Naive B cell (primary cell): ENCODE measurements around the gene MN1. TPM values are rescaled to one million over a fixed set of nuclear protein-coding genes. Genes with fewer than 3 reads are reported as not detected.

Experiments used
- ATAC-seq, 2 donors: fragments of 150-1000 bp; cut with Tn5 transposase; 2 replicates each; pipeline ENCODE4 v1.10.0; 2021; ENCODE audit warnings: low read depth in 2 of 2, mild to moderate bottlenecking in 2 of 2, moderate library complexity in 2 of 2
- DNase-seq: peaks from one replicate; pipeline ENCODE4 v3.0.0; 2022
- H3K27ac Mint-ChIP-seq, 6 donors: one replicate each; pipeline ENCODE4 v1.8.0; 2020 to 2022; ENCODE audit warnings: mild to moderate bottlenecking in 6 of 6, mixed read lengths in 6 of 6, moderate library complexity in 5 of 6, inconsistent platforms in 2 of 6
- H3K27me3 Mint-ChIP-seq, 3 donors: one replicate each; pipeline ENCODE4 v1.8.0; 2021 to 2022; ENCODE audit warnings: mixed read lengths in 3 of 3, mild to moderate bottlenecking in 1 of 3
- H3K36me3 Mint-ChIP-seq, 2 donors: one replicate each; pipeline ENCODE4 v1.8.0; 2020 to 2022; ENCODE audit warnings: mixed read lengths in 2 of 2, inconsistent platforms in 1 of 2, mild to moderate bottlenecking in 1 of 2
- H3K4me1 Mint-ChIP-seq, 3 donors: one replicate each; pipeline ENCODE4 v1.8.0; 2020 to 2022; ENCODE audit warnings: mixed read lengths in 3 of 3, inconsistent platforms in 1 of 3, mild to moderate bottlenecking in 1 of 3, moderate library complexity in 1 of 3
- H3K4me3 Mint-ChIP-seq, 8 donors: one replicate each; pipeline ENCODE4 v1.8.0; 2020 to 2022; ENCODE audit warnings: mild to moderate bottlenecking in 8 of 8, mixed read lengths in 8 of 8, moderate library complexity in 8 of 8, inconsistent platforms in 2 of 8
- H3K9me3 Mint-ChIP-seq, 7 donors: one replicate each; pipeline ENCODE4 v1.8.0; 2020 to 2022; ENCODE audit warnings: mixed read lengths in 7 of 7, mild to moderate bottlenecking in 5 of 7, inconsistent platforms in 2 of 7, moderate library complexity in 1 of 7
- polyA plus RNA-seq, 6 donors: library from polyadenylated mRNA; unstranded; fragments of 300-500 nt; fragmentation: Illumina TruSeq; gene quantifications; one replicate each; pipeline ENCODE4 v1.2.3, GENCODE V29; 2021; ENCODE audit warnings: low read depth in 6 of 6

Gene MN1
- polyA plus RNA-seq, 6 donors from 2014 or later: not detected

GRCh38 chr22:27706489-27706888 is 95.1 kb downstream of the MN1 start:
- DNase-seq: no peak
- H3K36me3 Mint-ChIP-seq: no peaks in the 10 kb centered on the region

GRCh38 chr22:27705408-27706080 is 96.0 kb downstream of the MN1 start:
- H3K36me3 Mint-ChIP-seq: no peaks in the 10 kb centered on the region
- H3K4me1 Mint-ChIP-seq: no peaks in the 10 kb centered on the region

More at GRCh38 chr22:27706489-27706888, 95.1 kb downstream of the MN1 start:
- no peak for ATAC-seq
- peaks cover 3 to 18% (median 15%) of the 10 kb centered on the region in 3 donors for H3K27me3 Mint-ChIP-seq
- H3K4me3 Mint-ChIP-seq: no peak overlapping the region
- no peak overlapping the region for H3K27ac Mint-ChIP-seq
- H3K9me3 Mint-ChIP-seq: peaks cover 2 to 14% (median 7%) of the 10 kb centered on the region in 7 donors
- no peaks in the 10 kb centered on the region for H3K4me1 Mint-ChIP-seq

DNA sequence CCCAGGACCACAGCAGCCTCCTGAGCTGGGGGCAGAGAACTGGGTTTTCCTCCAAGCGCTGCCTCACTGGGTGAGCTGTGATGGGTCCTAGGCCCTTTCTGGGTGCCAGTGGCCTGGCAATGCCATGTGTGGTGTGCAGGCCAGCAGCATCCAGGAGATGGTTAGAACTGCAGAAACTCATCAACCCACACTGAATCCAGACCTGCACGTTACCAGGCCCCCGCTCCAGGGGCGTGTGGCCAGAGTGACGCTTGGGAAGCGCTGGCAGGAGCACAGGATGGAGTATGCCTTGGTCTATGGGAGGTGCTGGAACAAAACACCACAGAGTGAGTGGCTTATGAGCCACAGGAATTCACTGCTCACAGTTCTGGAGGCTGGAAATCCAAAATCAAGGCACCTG is 97.0 kb downstream of the MN1 start:
- ATAC-seq: no peak
- peaks cover 0 to 5% (median 3%) of the 10 kb centered on the region in 3 donors for H3K27me3 Mint-ChIP-seq
- peaks cover 0 to 13% (median 7%) of the 10 kb centered on the region in 7 donors for H3K9me3 Mint-ChIP-seq

More at GRCh38 chr22:27705408-27706080, 96.0 kb downstream of the MN1 start:
- DNase-seq: no peak
- no peak for ATAC-seq
- no peak overlapping the region for H3K4me3 Mint-ChIP-seq
- H3K27me3 Mint-ChIP-seq: peaks cover 3 to 14% (median 8%) of the 10 kb centered on the region in 3 donors
- no peak overlapping the region for H3K27ac Mint-ChIP-seq
- H3K9me3 Mint-ChIP-seq: peaks cover 2 to 15% (median 7%) of the 10 kb centered on the region in 7 donors

DNA sequence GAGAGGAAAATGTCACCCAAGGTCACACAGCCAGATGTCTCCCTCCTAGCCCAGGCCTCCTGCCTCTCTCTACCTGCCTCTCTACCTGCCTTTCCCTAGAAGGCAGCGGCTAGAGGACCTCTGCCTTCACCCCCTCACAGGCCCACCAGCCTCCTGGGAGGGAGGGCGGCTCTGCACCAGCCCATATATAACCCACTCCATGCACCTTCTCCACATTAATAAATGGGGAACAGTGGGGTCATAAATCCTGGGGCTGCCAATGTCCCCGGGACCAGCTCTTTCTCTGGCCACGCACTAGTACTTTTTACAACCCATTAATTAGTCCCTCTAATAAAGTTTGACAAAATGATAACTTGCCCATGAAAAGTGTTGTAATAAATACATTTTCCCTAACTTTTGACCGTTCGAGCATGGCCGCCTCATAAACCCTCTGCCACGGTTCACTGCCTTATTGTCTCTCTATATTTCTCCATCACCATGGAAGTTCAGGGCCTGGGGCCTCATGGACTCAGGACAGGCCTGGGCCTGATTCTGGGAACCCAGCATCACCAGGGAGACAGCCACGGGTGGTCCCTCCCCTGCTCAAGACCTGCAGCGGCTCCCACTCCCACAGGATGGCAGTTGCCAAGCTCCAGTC is 102.1 kb downstream of the MN1 start:
- Mint-ChIP-seq H3K27me3 (no peaks in the 10 kb centered on the region), H3K9me3 (peaks cover 9 to 24% (median 17%) of the 10 kb centered on the region in 7 donors), H3K27ac (no peak overlapping the region), H3K36me3 (peaks cover 0 to 8% of the 10 kb centered on the region in 2 donors), H3K4me1 (no peaks in the 10 kb centered on the region), H3K4me3 (no peak overlapping the region)
- DNase-seq (no peak), ATAC-seq (no peak)

More for the DNA sequence above, 97.0 kb downstream of the MN1 start:
- Mint-ChIP-seq H3K27ac (no peak overlapping the region), H3K36me3 (no peaks in the 10 kb centered on the region), H3K4me3 (no peak overlapping the region), H3K4me1 (no peaks in the 10 kb centered on the region)
- no peak for DNase-seq

DNA sequence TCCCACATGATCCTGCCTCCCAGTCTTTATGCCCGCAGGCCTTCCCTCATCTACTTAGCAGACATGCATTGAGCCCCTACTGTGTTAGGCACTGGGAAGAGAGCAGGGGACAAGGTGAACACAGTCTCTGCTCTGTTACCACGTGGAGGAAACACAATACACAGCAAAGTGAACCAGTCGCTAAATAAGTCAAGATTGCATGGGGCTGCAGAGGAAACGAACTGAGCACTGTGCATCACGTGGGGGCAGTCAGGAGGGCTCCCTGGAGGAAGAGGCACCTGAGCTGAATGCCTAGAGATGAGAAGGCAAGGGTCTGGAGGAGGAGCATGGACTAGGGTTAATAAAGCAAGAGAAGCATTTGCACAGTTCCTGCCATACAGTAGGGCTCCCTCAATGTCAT is 102.7 kb downstream of the MN1 start:
- peaks cover 0 to 8% of the 10 kb centered on the region in 2 donors for H3K36me3 Mint-ChIP-seq
- no peaks in the 10 kb centered on the region for H3K4me1 Mint-ChIP-seq
- no peaks in the 10 kb centered on the region for H3K27me3 Mint-ChIP-seq
- H3K4me3 Mint-ChIP-seq: no peak overlapping the region
- no peak overlapping the region for H3K27ac Mint-ChIP-seq
- peaks cover 9 to 26% (median 17%) of the 10 kb centered on the region in 7 donors for H3K9me3 Mint-ChIP-seq
- DNase-seq: no peak
- ATAC-seq: no peak

Other genes starting within 250 kb of the MN1 start
- gene PITPNB, start 117.5 kb upstream of the MN1 start, polyA plus RNA-seq: 10 to 100 TPM; 55.7 to 77.5 (median 67.3) TPM